ENCODE data around the gene ZNF532. TPM values are rescaled to one million over a fixed set of nuclear protein-coding genes. Genes with fewer than 3 reads are reported as not detected.

ZNF532 gene
- total RNA-seq, 1 donor = 42.6 TPM

GRCh38 chr18:58903533-58903932 lies 38.9 kb downstream of the ZNF532 start:
- TF ChIP-seq CTCF (IDR thresholded peaks at IDR 0.05; ENCODE audit: insufficient read depth, low read length) = no peak

GRCh38 chr18:58905777-58906428 lies 41.2 kb downstream of the ZNF532 start:
- H3K4me3 ChIP-seq (ENCODE audit: low read depth, low read length) = no peak overlapping the region
- no peak for DNase-seq (ENCODE audit: low read depth)
- no peak for TF ChIP-seq CTCF (IDR thresholded peaks at IDR 0.05; ENCODE audit: insufficient read depth, low read length)

More at GRCh38 chr18:58903533-58903932, 38.9 kb downstream of the ZNF532 start:
- DNase-seq (ENCODE audit: low read depth) = no peak
- no peak overlapping the region for H3K4me3 ChIP-seq (ENCODE audit: low read depth, low read length)

GRCh38 chr18:58908006-58908405 lies 43.3 kb downstream of the ZNF532 start:
- no peak for DNase-seq (ENCODE audit: low read depth)
- H3K4me3 ChIP-seq (ENCODE audit: low read depth, low read length) = no peak overlapping the region
- TF ChIP-seq CTCF (IDR thresholded peaks at IDR 0.05; ENCODE audit: insufficient read depth, low read length) = no peak

GRCh38 chr18:58909521-58909920 lies 44.8 kb downstream of the ZNF532 start:
- TF ChIP-seq CTCF (IDR thresholded peaks at IDR 0.05; ENCODE audit: insufficient read depth, low read length) = no peak
- H3K4me3 ChIP-seq (ENCODE audit: low read depth, low read length) = no peak overlapping the region
- DNase-seq (ENCODE audit: low read depth) = no peak

GRCh38 chr18:58911241-58911640 lies 46.6 kb downstream of the ZNF532 start:
- no peak overlapping the region for H3K4me3 ChIP-seq (ENCODE audit: low read depth, low read length)
- no peak for TF ChIP-seq CTCF (IDR thresholded peaks at IDR 0.05; ENCODE audit: insufficient read depth, low read length)
- DNase-seq (ENCODE audit: low read depth) = peak; percentile 26

GRCh38 chr18:58911766-58912165 lies 47.1 kb downstream of the ZNF532 start:
- peak; percentile 46 for DNase-seq (ENCODE audit: low read depth)
- H3K4me3 ChIP-seq (ENCODE audit: low read depth, low read length) = no peak overlapping the region
- TF ChIP-seq CTCF (IDR thresholded peaks at IDR 0.05; ENCODE audit: insufficient read depth, low read length) = no peak
